Panc1 (cell line): ENCODE data around the gene OR6B1.

Experiments
- POLR2AphosphoS5 ChIP-seq: IDR thresholded peaks from 2 replicates; pipeline ENCODE4 v1.6.1; 2012; ENCODE audit warnings: mild to moderate bottlenecking, low read depth, low read length, moderate library complexity
- SIN3A ChIP-seq: IDR thresholded peaks from 2 replicates; pipeline ENCODE4 v1.6.1; 2012; ENCODE audit warnings: low read depth, mild to moderate bottlenecking, low read length, moderate library complexity, borderline replicate concordance; ENCODE audit not compliant: insufficient read depth
- TF ChIP-seq, protein P1 (sequence below): fragments of 450-650 bp; IDR thresholded peaks from 2 replicates; pipeline ENCODE4 v1.5.1; 2017; ENCODE audit warnings: mild to moderate bottlenecking
- TF ChIP-seq, protein P2 (sequence below), 2 experiments: IDR thresholded peaks; 2 replicates each; pipeline ENCODE4 v1.6.1; 2011 to 2012; ENCODE audit warnings: low read depth in 2 of 2, control low read depth in 1 of 2, low read length in 1 of 2, mild to moderate bottlenecking in 1 of 2, moderate library complexity in 1 of 2; ENCODE audit not compliant: insufficient read depth in 1 of 2

DNA sequence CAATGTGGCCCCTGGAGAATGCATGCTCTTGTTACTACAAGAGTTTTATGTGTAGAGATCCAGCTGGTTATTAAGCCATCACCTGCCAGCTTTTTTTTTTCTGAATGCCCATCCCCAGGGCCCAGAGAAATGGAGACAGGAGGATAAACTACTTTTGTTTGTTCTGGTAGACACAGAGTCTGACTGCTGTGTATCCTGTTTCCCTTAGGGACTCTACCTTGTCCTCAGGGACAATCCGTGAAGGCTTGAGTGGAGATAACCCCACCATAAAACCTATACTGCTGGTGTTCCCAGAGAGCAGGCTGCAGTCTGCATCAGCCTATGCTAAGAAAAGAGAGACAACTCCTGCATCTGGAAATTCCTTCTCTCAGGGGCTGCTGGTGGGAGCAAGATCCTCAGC lies 48.5 kb downstream of the OR6B1 start, which contains the start of gene OR2A5:
- TF ChIP-seq, protein P1, sequence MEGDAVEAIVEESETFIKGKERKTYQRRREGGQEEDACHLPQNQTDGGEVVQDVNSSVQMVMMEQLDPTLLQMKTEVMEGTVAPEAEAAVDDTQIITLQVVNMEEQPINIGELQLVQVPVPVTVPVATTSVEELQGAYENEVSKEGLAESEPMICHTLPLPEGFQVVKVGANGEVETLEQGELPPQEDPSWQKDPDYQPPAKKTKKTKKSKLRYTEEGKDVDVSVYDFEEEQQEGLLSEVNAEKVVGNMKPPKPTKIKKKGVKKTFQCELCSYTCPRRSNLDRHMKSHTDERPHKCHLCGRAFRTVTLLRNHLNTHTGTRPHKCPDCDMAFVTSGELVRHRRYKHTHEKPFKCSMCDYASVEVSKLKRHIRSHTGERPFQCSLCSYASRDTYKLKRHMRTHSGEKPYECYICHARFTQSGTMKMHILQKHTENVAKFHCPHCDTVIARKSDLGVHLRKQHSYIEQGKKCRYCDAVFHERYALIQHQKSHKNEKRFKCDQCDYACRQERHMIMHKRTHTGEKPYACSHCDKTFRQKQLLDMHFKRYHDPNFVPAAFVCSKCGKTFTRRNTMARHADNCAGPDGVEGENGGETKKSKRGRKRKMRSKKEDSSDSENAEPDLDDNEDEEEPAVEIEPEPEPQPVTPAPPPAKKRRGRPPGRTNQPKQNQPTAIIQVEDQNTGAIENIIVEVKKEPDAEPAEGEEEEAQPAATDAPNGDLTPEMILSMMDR, result no peak
- TF ChIP-seq, protein P2, sequence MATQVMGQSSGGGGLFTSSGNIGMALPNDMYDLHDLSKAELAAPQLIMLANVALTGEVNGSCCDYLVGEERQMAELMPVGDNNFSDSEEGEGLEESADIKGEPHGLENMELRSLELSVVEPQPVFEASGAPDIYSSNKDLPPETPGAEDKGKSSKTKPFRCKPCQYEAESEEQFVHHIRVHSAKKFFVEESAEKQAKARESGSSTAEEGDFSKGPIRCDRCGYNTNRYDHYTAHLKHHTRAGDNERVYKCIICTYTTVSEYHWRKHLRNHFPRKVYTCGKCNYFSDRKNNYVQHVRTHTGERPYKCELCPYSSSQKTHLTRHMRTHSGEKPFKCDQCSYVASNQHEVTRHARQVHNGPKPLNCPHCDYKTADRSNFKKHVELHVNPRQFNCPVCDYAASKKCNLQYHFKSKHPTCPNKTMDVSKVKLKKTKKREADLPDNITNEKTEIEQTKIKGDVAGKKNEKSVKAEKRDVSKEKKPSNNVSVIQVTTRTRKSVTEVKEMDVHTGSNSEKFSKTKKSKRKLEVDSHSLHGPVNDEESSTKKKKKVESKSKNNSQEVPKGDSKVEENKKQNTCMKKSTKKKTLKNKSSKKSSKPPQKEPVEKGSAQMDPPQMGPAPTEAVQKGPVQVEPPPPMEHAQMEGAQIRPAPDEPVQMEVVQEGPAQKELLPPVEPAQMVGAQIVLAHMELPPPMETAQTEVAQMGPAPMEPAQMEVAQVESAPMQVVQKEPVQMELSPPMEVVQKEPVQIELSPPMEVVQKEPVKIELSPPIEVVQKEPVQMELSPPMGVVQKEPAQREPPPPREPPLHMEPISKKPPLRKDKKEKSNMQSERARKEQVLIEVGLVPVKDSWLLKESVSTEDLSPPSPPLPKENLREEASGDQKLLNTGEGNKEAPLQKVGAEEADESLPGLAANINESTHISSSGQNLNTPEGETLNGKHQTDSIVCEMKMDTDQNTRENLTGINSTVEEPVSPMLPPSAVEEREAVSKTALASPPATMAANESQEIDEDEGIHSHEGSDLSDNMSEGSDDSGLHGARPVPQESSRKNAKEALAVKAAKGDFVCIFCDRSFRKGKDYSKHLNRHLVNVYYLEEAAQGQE (IDR thresholded peaks at IDR 0.05; ENCODE audit: insufficient read depth in 1 of 2, low read depth in 2 of 2, low read length in 1 of 2), result no peak
- TF ChIP-seq POLR2AphosphoS5, result no peak
- TF ChIP-seq SIN3A, result no peak
